ENCODE data around the gene RAI14. TPM values are rescaled to one million over a fixed set of nuclear protein-coding genes. Genes with fewer than 3 reads are reported as not detected.

RAI14 gene
- total RNA-seq, 4 donors from 2014 or later: 1.1 to 3.6 (median 1.7) TPM

- DNase-seq: no peak
- in situ Hi-C loops (cut with MboI; ENCODE audit: low sequenced_read_pairs in 4 of 4): no loop called here
- Histone ChIP-seq H3K36me3 (no peaks in the 10 kb centered on the region), H3K27ac (no peak overlapping the region), H3K9me3 (no peaks in the 10 kb centered on the region), H3K27me3 (no peaks in the 10 kb centered on the region), H3K4me3 (no peak overlapping the region), H3K4me1 (no peaks in the 10 kb centered on the region)
- ATAC-seq: no peak
- no peak for TF ChIP-seq POLR2A (IDR thresholded peaks at IDR 0.05)
- no peak for TF ChIP-seq CTCF (IDR thresholded peaks at IDR 0.05 in 4 of 5, conservative IDR thresholded peaks at IDR 0.05 in 1 of 5)
- intact Hi-C loops (cut with DNase I; ENCODE audit: low total_unique reads): no loop called here
Measured at GRCh38 chr5:34868791-34869190, 212.7 kb downstream of the RAI14 start.

GRCh38 chr5:34869256-34869655, 213.1 kb downstream of the RAI14 start:
- intact Hi-C loops (cut with DNase I; ENCODE audit: low total_unique reads) (no loop called here), in situ Hi-C loops (cut with MboI; ENCODE audit: low sequenced_read_pairs in 4 of 4) (no loop called here)
- ATAC-seq: no peak
- H3K9me3 ChIP-seq: no peaks in the 10 kb centered on the region
- no peaks in the 10 kb centered on the region for H3K27me3 ChIP-seq
- H3K4me3 ChIP-seq: no peak overlapping the region
- no peaks in the 10 kb centered on the region for H3K4me1 ChIP-seq
- H3K27ac ChIP-seq: no peak overlapping the region
- TF ChIP-seq POLR2A (IDR thresholded peaks at IDR 0.05) (no peak), CTCF (IDR thresholded peaks at IDR 0.05 in 4 of 5, conservative IDR thresholded peaks at IDR 0.05 in 1 of 5) (no peak)
- DNase-seq: no peak
- H3K36me3 ChIP-seq: no peaks in the 10 kb centered on the region

GRCh38 chr5:34870382-34870781, 214.3 kb downstream of the RAI14 start:
- TF ChIP-seq POLR2A (IDR thresholded peaks at IDR 0.05): no peak
- no peak for TF ChIP-seq CTCF (IDR thresholded peaks at IDR 0.05 in 4 of 5, conservative IDR thresholded peaks at IDR 0.05 in 1 of 5)
- in situ Hi-C loops (cut with MboI; ENCODE audit: low sequenced_read_pairs in 4 of 4) (no loop called here), intact Hi-C loops (cut with DNase I; ENCODE audit: low total_unique reads) (no loop called here)
- no peak for DNase-seq
- no peak overlapping the region for H3K4me3 ChIP-seq
- no peaks in the 10 kb centered on the region for H3K27me3 ChIP-seq
- no peaks in the 10 kb centered on the region for H3K4me1 ChIP-seq
- H3K27ac ChIP-seq: no peak overlapping the region
- no peaks in the 10 kb centered on the region for H3K36me3 ChIP-seq
- no peaks in the 10 kb centered on the region for H3K9me3 ChIP-seq
- no peak for ATAC-seq

- no peak overlapping the region for H3K4me3 ChIP-seq
- intact Hi-C loops (cut with DNase I; ENCODE audit: low total_unique reads) (no loop called here), in situ Hi-C loops (cut with MboI; ENCODE audit: low sequenced_read_pairs in 4 of 4) (loop anchor here in 1 of 4 donors (25.0 kb wide), 1 partner anchor 389 kb away; no protein-coding TSS in a partner anchor)
- H3K36me3 ChIP-seq: no peaks in the 10 kb centered on the region
- DNase-seq (no peak), ATAC-seq (no peak)
- H3K27ac ChIP-seq: no peak overlapping the region
- H3K9me3 ChIP-seq: no peaks in the 10 kb centered on the region
- H3K4me1 ChIP-seq: no peaks in the 10 kb centered on the region
- H3K27me3 ChIP-seq: no peaks in the 10 kb centered on the region
- no peak for TF ChIP-seq POLR2A (IDR thresholded peaks at IDR 0.05)
- no peak for TF ChIP-seq CTCF (IDR thresholded peaks at IDR 0.05 in 4 of 5, conservative IDR thresholded peaks at IDR 0.05 in 1 of 5)
Measured at GRCh38 chr5:34876275-34876674, 220.1 kb downstream of the RAI14 start.

GRCh38 chr5:34881246-34881645, 225.1 kb downstream of the RAI14 start:
- TF ChIP-seq CTCF (IDR thresholded peaks at IDR 0.05 in 4 of 5, conservative IDR thresholded peaks at IDR 0.05 in 1 of 5): no peak
- TF ChIP-seq POLR2A (IDR thresholded peaks at IDR 0.05): no peak
- intact Hi-C loops (cut with DNase I; ENCODE audit: low total_unique reads) (no loop called here), in situ Hi-C loops (cut with MboI; ENCODE audit: low sequenced_read_pairs in 4 of 4) (loop anchor here in 1 of 4 donors (25.0 kb wide), 1 partner anchor 394 kb away; no protein-coding TSS in a partner anchor)

More at GRCh38 chr5:34881246-34881645, 225.1 kb downstream of the RAI14 start:
- H3K4me3 ChIP-seq: no peak overlapping the region
- ATAC-seq (no peak), DNase-seq (no peak)
- no peak overlapping the region for H3K27ac ChIP-seq
- H3K36me3 ChIP-seq: no peaks in the 10 kb centered on the region
- no peaks in the 10 kb centered on the region for H3K9me3 ChIP-seq
- no peaks in the 10 kb centered on the region for H3K27me3 ChIP-seq
- no peaks in the 10 kb centered on the region for H3K4me1 ChIP-seq
